ENCODE results near the gene ATXN7L2.

ATXN7L2 gene

GRCh38 chr1:109499661-109500536, 16.2 kb downstream of the ATXN7L2 start:
- DNase-seq = peak; percentile 53 to 54

DNA sequence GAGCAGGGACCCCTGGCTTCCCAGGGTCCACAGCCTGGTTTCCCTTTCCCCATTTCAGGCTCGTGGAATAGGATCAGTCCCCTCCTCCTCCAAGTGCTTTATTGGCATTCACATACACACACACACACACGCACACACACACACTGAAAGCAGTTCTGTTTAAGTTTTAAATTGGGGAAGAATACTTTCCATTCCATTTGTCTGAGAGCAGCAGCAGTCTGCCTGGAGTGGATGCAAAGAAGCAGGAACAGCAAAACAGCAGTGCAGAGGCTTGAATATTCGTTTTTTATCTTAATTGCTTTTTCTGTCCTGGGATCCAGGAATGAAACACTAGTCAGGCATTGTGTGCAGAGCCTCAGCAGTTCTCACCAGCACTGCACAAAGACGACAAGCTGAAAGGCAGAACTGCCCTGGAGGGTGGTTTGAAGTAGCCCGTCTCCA, 17.3 kb downstream of the ATXN7L2 start:
- no peak for DNase-seq

- DNase-seq = no peak
Measured at GRCh38 chr1:109501644-109502363, 18.1 kb downstream of the ATXN7L2 start.

DNA sequence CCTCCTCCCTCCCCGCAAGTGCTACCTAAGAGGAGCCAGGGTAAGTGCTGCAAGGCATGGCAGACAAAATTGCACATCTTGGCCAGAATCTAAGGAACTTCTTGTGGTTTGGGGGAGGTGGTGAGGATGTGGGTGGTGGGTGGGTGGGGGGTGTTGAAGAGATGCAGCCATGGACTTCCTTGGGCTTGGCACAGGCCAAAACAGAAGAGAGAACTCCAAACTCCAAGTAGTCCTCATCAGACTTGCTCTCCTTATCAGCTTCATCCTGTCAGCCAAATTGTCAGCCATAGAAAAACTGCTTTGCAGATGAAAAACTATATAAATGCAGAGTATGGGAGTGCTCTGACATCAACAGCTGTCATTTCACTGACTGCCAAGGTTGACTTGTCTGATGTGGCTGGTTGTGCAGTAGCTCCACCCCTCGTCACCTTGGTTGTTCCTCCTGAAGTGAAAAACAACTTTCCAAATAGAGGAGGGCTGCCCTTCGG, 18.7 kb downstream of the ATXN7L2 start:
- DNase-seq = peak in 1 of 2 experiments; percentile 39

- DNase-seq = no peak
Measured at GRCh38 chr1:109503935-109504334, 20.2 kb downstream of the ATXN7L2 start.

DNA sequence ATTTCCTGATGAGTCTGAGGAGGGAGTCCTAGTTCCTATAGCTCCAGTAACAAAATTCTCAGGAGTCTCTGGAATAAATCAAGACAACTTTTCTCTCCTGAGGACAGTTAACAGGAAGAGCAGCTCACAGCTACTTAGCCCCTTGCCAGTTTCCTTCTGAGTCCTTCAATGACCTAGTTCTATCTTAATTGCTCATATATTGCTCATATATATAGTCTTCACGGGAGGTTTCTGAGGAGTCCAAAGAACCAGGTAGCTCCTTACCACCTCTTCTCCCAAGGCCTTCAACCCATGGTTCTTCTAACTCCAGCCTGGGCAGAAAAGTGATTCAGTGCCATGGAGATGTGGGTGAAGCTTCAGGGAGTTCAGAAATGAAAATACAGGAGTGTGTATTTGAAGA, 21.3 kb downstream of the ATXN7L2 start:
- DNase-seq = no peak

DNA sequence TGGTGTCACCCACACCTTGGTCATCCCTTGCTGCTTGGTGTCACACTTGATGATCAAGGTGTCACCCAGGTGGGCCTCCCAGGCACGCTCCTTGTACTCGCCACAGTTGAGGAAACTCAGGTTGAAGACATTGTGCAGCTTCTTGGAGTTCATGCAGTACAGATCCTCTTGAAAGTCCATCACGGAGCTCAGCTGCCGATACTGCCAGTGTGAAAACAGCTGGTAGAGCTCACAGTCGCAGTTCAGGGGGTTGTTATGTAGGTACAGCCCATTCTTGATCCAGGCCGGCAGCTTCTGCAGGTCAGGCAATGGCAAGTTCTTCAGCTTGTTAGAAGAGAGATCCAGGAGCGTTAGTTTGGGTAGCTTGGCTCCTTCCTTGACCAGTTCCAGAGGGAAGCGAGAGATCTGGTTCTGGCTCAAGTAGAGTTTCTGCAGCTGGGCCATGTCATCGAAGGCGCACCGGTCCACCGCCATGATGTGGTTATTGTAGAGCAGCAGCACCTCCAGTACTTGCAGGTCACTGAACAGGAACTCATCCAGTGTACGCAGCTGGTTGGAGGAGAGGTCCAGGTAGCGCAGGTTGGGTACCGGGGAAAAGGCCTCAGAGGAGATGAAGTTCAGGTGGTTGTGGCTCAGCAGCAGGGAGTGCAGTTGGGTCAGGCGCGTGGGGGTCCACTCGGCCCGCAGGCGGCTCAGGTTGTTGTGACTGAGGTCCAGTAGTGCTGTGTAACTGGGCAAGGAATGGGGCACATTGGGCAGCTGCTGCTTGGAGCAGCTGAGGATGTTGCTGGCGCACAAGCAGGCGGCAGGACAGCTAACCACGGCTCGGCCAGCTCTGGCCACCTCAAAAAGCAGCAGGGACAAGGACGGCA, 24.5 kb downstream of the ATXN7L2 start:
- no peak for DNase-seq

- no peak for DNase-seq
Measured at GRCh38 chr1:109508873-109509175, 25.1 kb downstream of the ATXN7L2 start.

GRCh38 chr1:109509176-109510134, 25.8 kb downstream of the ATXN7L2 start, which contains the start of gene AMIGO1:
TSS of gene AMIGO1 (minus strand) at chr1:109509727. CDS start at chr1:109508912, 815 bp downstream.
- peak; percentile 44 to 48 for DNase-seq

DNA sequence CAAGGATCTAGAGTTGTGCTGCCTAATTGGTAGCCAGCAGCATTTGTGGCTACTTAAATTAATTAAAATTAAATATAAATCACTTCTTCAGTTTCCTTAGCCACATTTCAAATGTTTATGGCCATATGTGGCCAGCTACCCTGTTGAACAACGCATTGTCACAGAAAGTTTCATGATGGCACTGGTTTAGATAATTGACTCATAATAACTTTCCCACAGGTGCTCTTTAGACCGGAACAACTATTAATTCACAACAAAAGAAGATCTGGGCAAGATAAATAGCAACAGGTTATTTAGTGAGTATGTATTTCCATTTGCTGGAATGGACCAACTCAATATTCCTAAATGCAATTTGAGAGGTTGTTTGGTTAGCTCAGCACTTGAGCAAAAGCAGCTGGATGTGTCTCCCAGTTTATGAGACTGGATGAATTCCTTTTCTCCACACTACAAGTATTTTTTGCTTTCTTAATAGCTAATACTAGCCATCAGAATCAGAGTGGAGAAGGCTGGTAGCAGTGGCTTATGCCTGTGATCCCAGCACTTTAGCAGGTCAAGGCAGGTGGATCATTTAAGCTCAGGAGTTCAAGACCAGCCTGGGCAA, 29.5 kb downstream of the ATXN7L2 start:
- no peak for DNase-seq

- DNase-seq = no peak
Measured at GRCh38 chr1:109514846-109515245, 31.1 kb downstream of the ATXN7L2 start.

DNA sequence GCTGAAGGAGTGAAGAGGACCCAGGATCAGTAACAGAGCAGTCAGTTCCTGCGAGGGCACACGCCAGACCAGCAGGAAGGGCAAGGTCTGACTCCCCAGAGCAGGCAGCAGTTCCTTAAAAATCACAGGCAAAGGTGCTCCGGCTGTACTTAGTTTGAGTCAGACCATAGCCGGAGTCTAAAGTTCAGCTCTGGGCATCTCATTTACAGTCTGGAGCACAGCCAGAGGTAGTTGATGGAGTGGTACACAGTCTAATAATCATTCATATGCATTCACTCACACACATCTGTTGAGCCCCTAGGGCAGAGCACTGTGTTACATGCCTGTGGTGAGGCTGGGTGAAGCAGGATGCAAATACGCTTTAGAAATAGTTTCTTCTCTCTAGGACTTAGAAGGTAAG, 33.2 kb downstream of the ATXN7L2 start:
- no peak for DNase-seq

DNA sequence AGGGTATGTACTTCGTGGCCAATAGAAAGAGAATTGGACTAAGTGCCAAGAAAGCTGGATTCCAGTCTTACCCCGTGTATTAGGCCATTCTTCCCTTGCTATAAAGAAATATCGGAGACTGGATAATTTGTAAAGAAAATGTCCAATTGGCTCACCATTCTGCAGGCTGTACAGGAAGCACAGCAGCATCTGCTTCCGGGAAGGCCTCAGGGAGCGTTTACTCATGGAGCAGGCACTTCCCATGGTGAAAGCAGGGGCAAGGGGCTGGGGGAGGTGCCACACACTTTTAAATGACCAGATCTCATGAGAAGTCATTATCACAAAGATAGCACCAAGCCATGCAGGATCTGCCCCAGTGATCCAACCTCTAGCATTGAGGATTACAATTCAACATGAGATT, 33.6 kb downstream of the ATXN7L2 start:
- no peak for DNase-seq

GRCh38 chr1:109521002-109521951, 37.6 kb downstream of the ATXN7L2 start:
- no peak for DNase-seq

DNA sequence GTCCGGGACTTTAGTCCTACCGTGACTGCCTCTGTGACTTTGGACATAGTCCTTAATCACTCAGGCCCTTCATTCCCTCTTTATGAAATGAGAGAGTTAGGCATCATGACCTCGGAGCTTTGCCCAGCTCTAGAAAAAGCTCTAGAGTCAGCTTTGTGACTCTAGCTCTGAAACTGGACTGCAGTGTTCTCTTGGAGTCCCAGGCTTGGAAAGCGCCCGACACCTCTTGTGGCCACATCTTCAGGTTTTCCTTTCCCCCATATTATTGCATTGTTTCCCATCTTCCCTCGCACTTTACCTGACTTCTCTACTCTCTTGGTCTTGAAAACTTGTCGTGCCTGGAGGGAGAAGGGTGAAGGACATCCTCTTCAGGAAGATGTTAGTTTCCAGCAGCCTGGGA, 38.3 kb downstream of the ATXN7L2 start:
- no peak for DNase-seq

DNA sequence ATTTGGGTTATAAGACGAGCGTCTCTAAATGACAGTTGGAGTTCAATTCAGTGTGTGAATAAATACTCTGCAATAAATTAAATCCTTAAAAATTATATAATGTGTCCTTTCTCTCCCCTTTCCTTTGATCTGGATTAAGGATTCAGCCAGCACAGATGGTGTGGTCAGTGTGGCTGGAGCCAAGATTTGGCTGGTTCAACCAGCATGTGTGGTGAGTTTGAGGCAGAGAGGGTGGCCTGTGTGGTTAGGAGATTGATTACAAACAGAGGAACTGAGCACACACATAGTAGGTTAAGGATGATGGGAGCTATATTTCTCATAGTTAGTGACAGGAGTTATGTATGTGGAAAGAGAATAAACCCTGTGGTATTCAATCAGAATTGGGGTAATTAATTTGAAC, 40.0 kb downstream of the ATXN7L2 start:
- DNase-seq = no peak

GRCh38 chr1:109527098-109527811, 43.5 kb downstream of the ATXN7L2 start:
- no peak for DNase-seq

DNA sequence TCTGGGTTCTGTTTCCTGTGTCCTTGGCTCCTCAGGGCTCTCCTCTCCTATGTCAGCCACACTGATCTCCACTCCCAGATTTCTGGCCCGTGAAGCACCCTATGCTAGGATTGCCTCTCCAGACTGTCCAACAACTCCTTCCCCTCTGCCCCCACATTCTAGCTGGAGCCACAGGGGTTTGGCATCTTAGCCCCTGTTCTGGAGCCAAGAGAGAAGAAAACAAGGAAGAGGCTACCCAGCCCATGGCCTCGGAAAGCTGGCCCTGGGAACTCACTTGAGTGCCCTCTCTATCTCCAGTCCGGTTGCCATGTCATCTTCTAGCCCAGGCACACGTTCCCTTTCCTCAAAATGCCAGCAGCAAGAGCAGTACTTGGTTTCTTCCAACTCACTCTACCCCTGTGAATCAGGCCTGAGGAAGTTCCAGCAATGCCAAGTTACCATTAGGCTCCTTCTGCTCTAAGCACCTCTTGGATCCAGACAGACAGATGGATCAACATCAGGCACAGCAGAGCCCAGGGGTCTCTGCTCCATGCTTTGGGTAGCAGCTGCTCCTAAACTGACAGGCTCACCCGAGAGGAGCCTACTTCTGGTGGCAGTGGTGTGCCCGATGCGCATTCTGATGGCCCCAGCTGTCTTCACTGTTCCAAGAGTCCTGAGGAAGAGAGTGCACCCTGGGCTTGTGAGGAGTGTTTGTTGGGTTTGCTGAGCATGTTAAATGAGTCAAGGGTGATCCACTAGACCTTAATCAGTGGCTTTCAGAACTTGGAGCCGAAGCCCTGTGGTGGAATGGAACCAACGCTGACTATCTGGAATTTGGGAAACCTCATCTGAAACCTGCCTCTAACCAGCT, 44.4 kb downstream of the ATXN7L2 start:
- DNase-seq = no peak
